K562 (cell line): ENCODE results near the gene OBP2A. TPM values are rescaled to one million over a fixed set of nuclear protein-coding genes. Genes with fewer than 3 reads are reported as not detected.

Experiments used
- ATAC-seq: fragments of 200-7000 bp; cut with Tn5 transposase; 3 replicates; pipeline ENCODE4 v1.9.1; 2020; ENCODE audit warnings: moderate library complexity
- BruUV-seq: library from RNA; stranded (reverse); fragments of 400-500 nt; replicated peaks from 2 replicates; lab custom pipeline; 2021; lab: Mats Ljungman, UMichigan
- CTCF ChIA-PET: fragments of 300-600 bp; formaldehyde crosslinking; extraction: SDS; loops from one replicate; lab custom pipeline; 2021; ENCODE audit warnings: low intra/inter-chr PET ratio; lab: Yijun Ruan, JAX
- POLR2A ChIA-PET: fragments of 300-600, 350-650 bp; sonication (Branson Sonifier 250); formaldehyde crosslinking; extraction: SDS; loops from one replicate; lab custom pipeline; 2021; ENCODE audit warnings: antibody characterized with exemption, inconsistent platforms; lab: Yijun Ruan, JAX
- DNase-seq, 4 experiments: peaks; one replicate each; pipeline versions ENCODE4 v3.0.0 to v3.0.0-alpha.2; 2011 to 2018; ENCODE audit warnings: low spot score in 3 of 4, mixed read lengths in 3 of 4; ENCODE audit errors: extremely low read depth in 1 of 4
- FAIRE-seq: peaks from 2 replicates; lab custom pipeline; 2011; peaks lifted over from hg19 to GRCh38; lab: Jason Lieb, UNC
- H2AFZ ChIP-seq: 2 replicates; pipeline ENCODE4 v1.6.0; 2011; ENCODE audit warnings: low read depth, low read length, control low read depth, inconsistent platforms
- H3K27ac ChIP-seq: fragments of 200-600 bp; 3 replicates; pipeline ENCODE4 v1.8.0; 2011; ENCODE audit warnings: low read depth, mild to moderate bottlenecking, control low read depth, inconsistent platforms, low read length, moderate library complexity, mixed read lengths; ENCODE audit errors: extremely low read depth
- H3K27me3 ChIP-seq, 2 experiments: fragments of 300-600 bp in 1 of 2; 2 replicates in 1 of 2; 3 replicates in 1 of 2; pipeline versions ENCODE4 v1.6.0 to v1.8.0; 2011; ENCODE audit warnings: inconsistent platforms in 2 of 2, low read length in 2 of 2, mild to moderate bottlenecking in 1 of 2, mixed read lengths in 1 of 2, moderate library complexity in 1 of 2; ENCODE audit not compliant: control insufficient read depth in 2 of 2, insufficient read depth in 2 of 2
- H3K36me3 ChIP-seq: fragments of 300-600 bp; 3 replicates; pipeline ENCODE4 v1.8.0; 2011; ENCODE audit warnings: mild to moderate bottlenecking, low read length, inconsistent platforms; ENCODE audit not compliant: control insufficient read depth, insufficient read depth
- H3K4me1 ChIP-seq, 2 experiments: fragments of 200-600 bp in 1 of 2; replicated peaks in 1 of 2; 2 replicates in 1 of 2; 3 replicates in 1 of 2; pipeline versions ENCODE4 v1.5.1 to v1.8.0; 2011; ENCODE audit warnings: inconsistent platforms in 2 of 2, low read length in 2 of 2, mild to moderate bottlenecking in 1 of 2, mixed read lengths in 1 of 2, moderate library complexity in 1 of 2; ENCODE audit not compliant: control insufficient read depth in 2 of 2, insufficient read depth in 2 of 2
- H3K4me2 ChIP-seq: 2 replicates; pipeline ENCODE4 v1.6.1; 2011; ENCODE audit warnings: low read length, control low read depth, inconsistent platforms, mixed read lengths; ENCODE audit not compliant: insufficient read depth
- H3K4me3 ChIP-seq: fragments of 200-600 bp; sonication (generic), shearing (Covaris generic); 2 replicates; pipeline ENCODE4 v1.5.1; 2016; ENCODE audit warnings: control low read depth, inconsistent platforms
- H3K79me2 ChIP-seq: fragments of 200-600 bp; 3 replicates; pipeline ENCODE4 v1.8.0; 2011; ENCODE audit warnings: low read length, inconsistent platforms; ENCODE audit not compliant: control insufficient read depth, insufficient read depth
- H3K9ac ChIP-seq, 2 experiments: 2 replicates each; pipeline versions ENCODE4 v1.6.0 to v1.6.1; 2011; ENCODE audit warnings: low read depth in 2 of 2, low read length in 2 of 2, control low read depth in 1 of 2, inconsistent platforms in 1 of 2, mild to moderate bottlenecking in 1 of 2, mixed read lengths in 1 of 2; ENCODE audit not compliant: insufficient read depth in 1 of 2
- H3K9me1 ChIP-seq: one replicate; pipeline ENCODE4 v1.6.0; 2011; ENCODE audit warnings: inconsistent platforms, mild to moderate bottlenecking, low read length, moderate library complexity; ENCODE audit not compliant: control insufficient read depth, insufficient read depth
- H3K9me3 ChIP-seq: replicated peaks from 2 replicates; pipeline ENCODE4 v1.5.1; 2011; ENCODE audit warnings: low read depth, low read length, inconsistent platforms; ENCODE audit not compliant: control insufficient read depth, insufficient read depth
- H4K20me1 ChIP-seq: replicated peaks from 2 replicates; pipeline ENCODE4 v1.6.1; 2011; ENCODE audit warnings: low read length, inconsistent platforms, mixed read lengths; ENCODE audit not compliant: control insufficient read depth, insufficient read depth
- KLF1 ChIP-seq: fragments of 450-650 bp; IDR thresholded peaks from 2 replicates; pipeline ENCODE4 v1.6.1; 2016; ENCODE audit warnings: missing genetic modification characterization, missing compliant biosample characterization
- MIER1 ChIP-seq: fragments of 450-650 bp; IDR thresholded peaks from 2 replicates; pipeline ENCODE4 v1.6.1; 2016; ENCODE audit warnings: antibody characterized with exemption, mild to moderate bottlenecking, low read depth
- ZNF274 ChIP-seq: IDR thresholded peaks from 2 replicates; pipeline ENCODE4 v1.6.1; 2011; ENCODE audit warnings: low read depth, mild to moderate bottlenecking, low read length, moderate library complexity, borderline replicate concordance
- ZNF316 ChIP-seq: fragments of 450-650 bp; IDR thresholded peaks from 2 replicates; pipeline ENCODE4 v1.6.1; 2016
- WGBS: fragments of 100-300 bp; shearing (Covaris generic); methylation state at CpG from one replicate; pipeline ENCODE4 v1.1.6; 2016; ENCODE audit warnings: low coverage, mixed read lengths; ENCODE audit not compliant: insufficient coverage; ENCODE audit errors: missing lambda C conversion rate; 5-methylcytosine and 5-hydroxymethylcytosine counted together
- in situ Hi-C: fragments of 300-500 bp; cut with MboI; formaldehyde crosslinking; loops from 4 replicates; pipeline ENCODE4 v1.15.0; 2018; ENCODE audit warnings: inconsistent platforms, mixed read lengths
- intact Hi-C: fragments of 100-400 bp; cut with micrococcal nuclease; formaldehyde crosslinking; loops from 2 replicates; pipeline ENCODE4 v1.14.2; 2022
- polyA plus RNA-seq, 8 experiments: library from polyadenylated mRNA; depleted of rRNA in 4 of 8; stranded (reverse) in 5 of 8; unstranded in 3 of 8; fragments of >200 nt; fragmentation: Nextera tagmentation in 2 of 8; fragmentation: Illumina TruSeq in 1 of 8; extraction: Ambion mirVana in 2 of 8; extraction: Trizol in 1 of 8; gene quantifications; 2 replicates each; pipeline versions ENCODE4 v1.2.1 to v1.2.3, GENCODE V29; 2011 to 2014; ENCODE audit warnings: inconsistent platforms in 1 of 8, missing spikeins in 1 of 8
- total RNA-seq, 7 experiments: library from RNA; depleted of rRNA in 6 of 7; stranded (reverse); fragments of >200 nt in 6 of 7; fragmentation: Illumina TruSeq in 2 of 7; extraction: Trizol in 2 of 7; gene quantifications; 2 replicates each; pipeline versions ENCODE4 v1.2.1 to v1.2.3, GENCODE V29; 2011 to 2021; ENCODE audit warnings: low replicate concordance in 1 of 7

Gene OBP2A
- total and polyA plus RNA-seq, 9 of the 15 experiments (the other 6 are each of a cell fraction or from before 2014, with no cell fraction given): not detected

DNA sequence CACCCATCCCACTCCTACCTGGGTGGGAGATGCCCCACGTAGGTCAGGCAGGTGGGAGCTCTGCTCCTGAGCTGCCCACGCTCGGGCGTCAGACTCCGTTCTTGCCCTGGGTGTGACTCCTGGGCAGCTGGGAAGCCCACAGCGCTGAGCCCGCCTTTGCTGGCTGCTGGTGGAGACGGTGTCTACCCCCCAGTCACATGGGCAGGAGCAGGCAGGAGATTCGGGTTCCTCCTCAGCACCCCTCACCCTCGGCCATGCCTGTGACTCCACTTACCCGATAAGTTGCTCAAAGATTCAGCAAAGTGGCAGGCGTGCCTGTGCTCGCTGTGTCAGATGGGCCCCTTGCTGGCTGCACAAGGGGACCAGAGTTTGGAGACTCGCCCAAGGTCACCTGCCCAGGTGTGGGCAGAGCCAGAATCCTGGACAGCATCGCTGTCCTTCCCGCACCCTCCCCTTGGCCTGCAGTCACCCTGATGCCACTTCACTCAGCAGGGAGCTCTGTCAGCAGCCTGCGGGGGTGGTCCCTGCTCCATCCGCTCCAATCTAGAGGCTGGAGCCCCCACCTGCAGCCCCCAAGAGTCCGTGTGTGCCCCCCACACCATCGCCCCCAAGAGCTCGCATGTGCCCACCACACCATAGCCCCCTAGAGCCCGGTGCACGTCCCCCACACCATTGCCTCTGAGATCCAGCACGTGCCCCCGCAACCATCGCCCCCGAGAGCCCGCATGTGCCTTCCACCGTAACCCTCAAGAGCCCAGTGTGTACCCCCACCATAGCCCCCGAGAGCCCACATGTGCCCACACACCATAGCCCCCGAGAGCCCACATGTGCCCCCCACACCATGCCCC is 20.5 kb upstream of the OBP2A start:
- FAIRE-seq (no peak), ATAC-seq (no peak)
- WGBS: 15% methylated on average over 20 of the region's 31 CpGs
- Histone ChIP-seq H3K9ac (no peak overlapping the region), H3K4me3 (no peak overlapping the region), H3K4me1 (peaks cover 9 to 39% of the 10 kb centered on the region in 2 experiments; a peak in 3 of 5 replicates), H4K20me1 (no peaks in the 10 kb centered on the region), H3K27ac (no peak overlapping the region), H2AFZ (no peak overlapping the region), H3K27me3 (peaks cover 0 to under 1% of the 10 kb centered on the region in 2 experiments; a peak in 2 of 5 replicates)
- in situ Hi-C loops (no loop called here), intact Hi-C loops (no loop called here)
- POLR2A ChIA-PET: no interaction called here
- no TSS peak for BruUV-seq
- no peak for TF ChIP-seq ZNF274
- no peak for TF ChIP-seq MIER1
- TF ChIP-seq KLF1 (tag): no peak
- TF ChIP-seq ZNF316: no peak
- TF ChIP-seq, all 486 proteins: peak for 0
- Histone ChIP-seq H3K36me3 (no peaks in the 10 kb centered on the region), H3K79me2 (no peaks in the 10 kb centered on the region), H3K9me3 (no peaks in the 10 kb centered on the region), H3K4me2 (no peak overlapping the region), H3K9me1 (no peaks in the 10 kb centered on the region)
- no peak for DNase-seq
- CTCF ChIA-PET: no interaction called here
